GM19023 (cell line): ENCODE data around the gene NEK11.
"Not testable (repeated sequence)": the region's sequence is repeated elsewhere in the genome, so short reads cannot be mapped to it uniquely, and the experiment has no call there.

Source experiments
- ATAC-seq: cut with Tn5 transposase; IDR thresholded peaks from one replicate; pipeline ENCODE4 v1.9.1; 2021; ENCODE audit warnings: mild to moderate bottlenecking, moderate library complexity; ENCODE audit not compliant: unreplicated experiment

NEK11 gene

DNA sequence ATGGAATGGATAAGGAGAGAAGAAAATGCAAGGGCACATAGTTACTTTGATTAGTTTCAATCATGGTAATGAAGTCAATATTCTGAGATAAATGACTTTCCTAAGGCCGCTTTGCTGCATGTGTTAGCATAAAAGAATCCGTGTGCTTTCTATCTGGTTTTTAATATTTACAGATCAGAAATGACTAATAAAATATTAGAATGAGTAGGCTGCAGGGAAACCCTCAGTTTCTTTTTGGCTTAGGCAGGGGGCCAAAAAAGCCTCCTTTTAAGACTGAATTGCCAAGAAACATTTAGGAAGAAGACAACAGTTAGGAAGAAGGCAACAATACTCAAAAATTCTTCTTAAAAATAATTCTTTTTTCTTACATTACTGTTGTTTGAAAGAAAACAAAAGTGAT, 11.6 kb downstream of the NEK11 start:
- no peak for ATAC-seq

GRCh38 chr3:131042271-131042985, 15.8 kb downstream of the NEK11 start:
- ATAC-seq = not testable (repeated sequence)

DNA sequence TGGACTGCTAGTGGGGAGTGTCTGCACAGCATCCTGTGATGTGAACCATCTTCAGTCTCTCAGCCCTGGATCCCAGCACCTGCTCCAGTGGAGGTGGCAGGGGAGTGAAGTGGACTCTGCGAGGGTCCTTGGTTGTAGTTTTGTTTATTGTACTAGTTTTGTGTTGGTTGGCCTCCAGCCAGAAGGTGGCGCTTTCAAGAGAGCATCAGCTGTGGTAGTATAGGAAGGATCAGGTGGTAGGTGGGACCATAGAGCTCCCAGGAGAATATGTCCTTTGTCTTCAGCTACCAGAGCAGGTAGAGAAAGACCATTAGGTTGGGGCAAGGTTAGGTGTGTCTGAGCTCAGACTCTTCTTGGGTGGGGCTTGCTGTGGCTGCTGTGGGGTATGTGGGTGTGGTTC, 20.9 kb downstream of the NEK11 start:
- no peak for ATAC-seq

- no peak for ATAC-seq
Observed at GRCh38 chr3:131048030-131048429, 21.4 kb downstream of the NEK11 start.

DNA sequence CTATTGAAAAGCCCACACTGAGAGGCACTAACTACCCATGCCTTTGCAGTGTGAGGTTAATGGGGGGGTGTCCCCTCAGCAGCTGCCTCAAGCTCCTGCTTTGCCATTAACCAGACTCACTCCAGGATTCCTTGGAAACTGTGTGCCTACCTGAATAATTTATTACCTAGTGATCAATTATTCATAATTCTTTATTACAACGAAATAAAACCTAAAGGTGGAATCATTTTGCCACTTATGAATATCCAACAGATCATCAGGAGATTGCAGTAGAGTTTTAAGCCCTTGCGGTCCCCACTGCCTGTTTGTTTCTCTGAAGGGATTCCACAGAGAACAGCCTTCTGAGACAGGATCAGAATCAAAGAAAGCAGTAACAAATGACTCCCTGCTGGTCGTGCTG, 23.3 kb downstream of the NEK11 start:
- ATAC-seq = no peak

DNA sequence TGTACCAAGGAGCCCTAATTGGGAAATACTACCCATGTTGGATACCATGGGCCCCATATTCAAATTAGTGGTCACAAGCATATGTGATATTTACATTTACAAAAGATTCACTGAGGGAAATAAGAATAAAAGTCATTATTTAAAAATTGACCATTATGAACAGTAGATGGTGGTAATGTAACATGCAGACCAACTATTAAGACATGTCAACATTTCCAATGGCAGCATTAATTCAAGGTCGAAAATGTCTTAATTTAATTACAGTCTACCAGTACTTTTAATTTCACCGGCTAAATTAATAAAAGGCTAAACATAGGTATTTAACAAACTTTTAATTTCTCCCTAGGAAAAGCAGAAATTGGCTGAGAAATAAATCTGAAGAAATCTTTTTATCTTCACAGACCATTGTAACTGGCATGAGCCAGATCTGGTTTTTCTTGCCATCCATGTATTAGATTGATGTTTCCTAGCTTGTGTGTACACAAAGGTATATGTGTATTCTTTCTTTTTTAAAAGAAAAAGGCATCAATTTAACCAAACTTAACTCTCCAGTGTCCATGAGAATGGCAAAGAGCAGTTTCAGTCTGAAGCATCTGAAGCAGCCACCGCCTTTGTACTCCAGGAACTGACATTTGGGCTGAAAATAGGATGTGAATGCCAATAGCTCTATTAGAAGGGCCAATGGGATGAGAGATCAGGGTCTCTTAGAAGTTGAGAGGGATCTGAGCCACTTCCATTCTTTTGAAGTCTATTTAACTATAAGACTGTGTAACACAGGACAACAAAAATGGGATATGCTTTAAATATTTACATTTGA, 26.6 kb downstream of the NEK11 start:
- ATAC-seq = no peak

GRCh38 chr3:131067983-131068382, 41.3 kb downstream of the NEK11 start:
- no peak for ATAC-seq

DNA sequence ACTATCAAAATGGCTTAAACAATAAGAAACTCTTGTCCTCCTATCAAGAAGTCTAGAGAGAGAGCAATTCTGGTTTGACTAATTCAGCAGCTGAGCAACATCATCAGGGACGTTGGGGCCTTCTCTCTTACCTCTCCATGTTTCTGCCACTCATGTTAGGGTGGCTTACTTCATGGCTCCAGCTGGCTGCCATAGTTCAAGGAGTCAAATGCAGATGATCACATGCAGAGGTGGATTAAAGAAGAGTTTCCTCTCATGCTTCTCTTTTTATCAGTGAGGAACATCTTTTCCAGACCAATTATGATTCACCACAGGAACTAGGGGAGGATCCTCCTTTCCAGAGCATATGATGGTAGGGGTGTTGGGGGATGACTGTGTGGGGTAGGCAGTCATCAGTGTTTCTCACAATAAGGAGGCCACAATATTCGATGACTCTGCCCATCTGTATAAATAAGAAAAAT, 45.5 kb downstream of the NEK11 start:
- no peak for ATAC-seq

DNA sequence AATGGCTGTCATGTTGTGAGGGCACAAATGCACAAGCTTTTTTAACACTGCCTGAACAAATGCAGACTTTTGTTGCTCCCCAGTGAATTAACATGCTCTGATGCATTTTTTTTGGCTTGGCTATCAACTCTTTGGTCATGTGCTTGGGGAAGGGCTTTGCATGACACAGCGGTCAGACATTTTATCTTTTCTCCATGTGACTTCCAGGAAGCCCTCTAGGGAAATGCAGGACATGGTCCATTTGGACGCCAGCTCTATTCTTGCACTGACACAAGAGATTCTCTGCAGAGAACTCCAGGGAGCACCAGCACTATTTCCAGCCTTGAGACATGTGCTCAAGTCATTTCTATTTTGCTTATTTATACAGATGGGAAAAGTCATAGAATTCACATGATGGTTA, 46.2 kb downstream of the NEK11 start:
- no peak for ATAC-seq

DNA sequence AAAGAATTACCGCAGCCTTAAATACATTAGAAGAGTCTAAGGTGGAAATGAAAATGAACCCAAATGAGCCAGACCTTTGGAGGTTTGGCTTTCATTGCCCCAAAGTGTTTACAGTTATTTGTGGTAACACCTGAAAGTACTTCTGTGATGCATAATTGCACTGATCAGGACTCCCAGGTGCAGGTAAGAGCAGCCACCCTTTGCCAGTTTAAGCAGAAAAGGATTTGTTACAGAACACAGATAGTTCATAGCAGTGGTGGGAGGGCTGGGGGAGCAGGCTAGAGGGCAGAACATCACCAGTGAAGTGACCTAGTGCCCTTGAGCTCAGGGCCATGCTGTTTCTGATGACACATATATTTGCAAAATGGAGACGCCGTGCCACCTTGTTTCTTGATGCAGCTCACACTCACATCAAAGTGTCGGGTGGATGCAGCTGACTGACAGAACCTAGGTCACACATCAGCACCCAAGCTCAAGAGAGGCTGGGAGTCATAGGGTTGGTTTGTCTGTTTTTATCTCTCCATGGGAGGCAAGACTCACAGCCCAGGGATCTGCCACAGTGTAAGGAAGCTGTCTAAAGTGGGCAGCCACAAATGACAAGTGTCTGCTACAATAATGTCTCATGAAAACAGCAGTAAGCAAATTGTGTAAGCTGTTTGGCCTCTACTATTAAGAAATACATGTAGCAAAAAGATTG, 49.1 kb downstream of the NEK11 start:
- ATAC-seq = no peak

DNA sequence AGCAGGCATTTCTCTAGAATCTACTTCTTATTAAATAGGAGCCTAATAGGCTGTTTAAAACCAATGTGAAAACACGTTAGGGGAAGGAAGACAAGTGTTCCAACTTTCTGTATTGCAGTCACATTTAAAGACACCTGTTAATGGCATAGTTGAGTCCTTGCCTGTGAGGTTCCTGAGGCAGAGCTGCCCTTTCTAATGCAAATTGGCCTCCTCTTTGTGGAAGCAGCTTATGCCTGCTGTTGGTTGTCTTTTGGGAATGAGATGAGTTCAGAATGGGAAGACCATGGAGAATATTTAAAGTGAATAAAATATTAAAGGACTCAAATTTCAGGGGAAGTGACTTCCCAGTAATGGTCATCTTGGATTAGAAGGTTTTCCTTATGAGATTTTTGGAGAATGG, 51.2 kb downstream of the NEK11 start:
- no peak for ATAC-seq

GRCh38 chr3:131079086-131079485, 52.4 kb downstream of the NEK11 start:
- no peak for ATAC-seq

DNA sequence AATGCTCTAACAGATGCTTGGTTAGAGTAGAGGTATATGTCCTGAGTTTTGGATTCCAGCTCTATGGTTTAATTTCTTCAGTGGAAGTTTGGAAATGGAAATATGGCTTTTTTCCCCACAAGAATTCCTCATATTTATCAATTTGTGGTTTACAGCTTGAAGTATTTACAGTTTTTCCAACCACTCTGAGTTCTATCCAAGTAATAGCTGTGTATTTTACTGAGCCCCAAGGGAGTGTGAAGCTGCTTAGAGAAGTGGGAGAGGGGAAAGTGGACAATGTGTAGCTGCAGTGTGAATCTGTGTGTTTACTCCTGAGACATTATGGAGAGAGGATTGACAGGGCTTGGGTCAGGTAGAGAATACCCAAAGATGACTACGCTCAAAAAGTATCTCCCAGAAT, 54.5 kb downstream of the NEK11 start:
- no peak for ATAC-seq

- ATAC-seq = no peak
Observed at GRCh38 chr3:131082246-131082645, 55.6 kb downstream of the NEK11 start.

DNA sequence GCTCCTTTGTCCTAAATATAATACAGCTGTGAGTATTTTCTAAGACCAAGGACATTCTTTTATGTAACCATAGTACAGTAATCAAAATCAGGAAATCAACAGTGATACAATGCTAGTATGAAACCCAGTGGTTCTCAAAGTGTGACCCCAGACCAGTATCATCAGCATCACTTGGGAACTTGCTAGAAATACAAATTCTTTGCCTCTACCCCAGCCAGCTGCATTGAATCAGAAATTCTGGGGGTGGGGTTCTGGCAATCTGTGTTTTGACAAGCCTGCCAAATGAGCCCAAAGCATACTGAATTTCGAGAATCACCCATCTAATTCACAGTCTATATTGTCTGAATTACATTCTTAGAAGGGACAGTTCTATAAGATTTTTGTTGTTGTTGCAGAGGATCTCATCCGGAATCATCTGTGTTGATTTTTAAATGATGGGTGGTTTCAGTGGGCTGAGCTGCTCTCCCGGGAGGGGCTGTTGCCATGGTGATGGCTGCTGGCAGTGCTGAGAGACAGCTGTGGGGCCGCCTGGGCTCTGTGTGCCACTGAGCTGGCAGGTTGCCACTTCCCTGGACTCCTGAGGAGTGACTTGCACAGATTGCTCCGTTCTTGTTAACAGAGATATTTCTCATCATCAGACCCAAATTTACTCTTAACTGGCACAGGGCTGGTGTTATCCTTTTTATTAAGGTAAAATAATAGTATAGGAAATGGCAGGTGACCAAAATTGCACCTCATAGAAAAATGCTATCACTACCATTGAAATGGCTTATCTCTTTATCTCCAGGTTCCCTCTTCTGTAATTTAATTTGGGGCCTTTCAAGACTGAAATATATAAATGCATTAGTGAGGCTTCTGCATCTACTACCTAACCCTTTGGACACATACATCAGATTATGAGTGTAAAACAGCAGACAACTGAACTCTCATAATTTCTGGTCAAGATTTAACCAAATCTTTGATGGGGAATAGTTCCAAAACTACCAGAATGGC, 56.5 kb downstream of the NEK11 start:
- no peak for ATAC-seq

DNA sequence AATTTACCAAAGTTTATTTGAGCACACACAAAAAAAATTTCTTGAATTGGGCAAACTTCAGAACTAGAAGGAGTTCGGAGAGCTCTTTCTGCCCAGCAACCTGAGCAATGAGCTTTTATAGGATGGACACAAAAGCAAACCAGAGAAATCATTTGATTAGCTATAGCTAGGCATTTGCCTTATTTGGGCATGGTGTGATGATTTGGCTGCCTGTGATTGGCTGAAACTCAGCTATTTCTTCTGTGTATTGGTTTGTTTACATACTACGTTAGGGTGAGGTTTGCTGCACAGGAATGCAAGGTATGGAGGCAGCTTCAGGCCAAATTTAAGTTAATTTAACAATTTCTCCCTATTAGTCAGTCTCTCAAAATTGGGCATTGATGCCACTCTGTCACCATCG, 65.1 kb downstream of the NEK11 start:
- no peak for ATAC-seq

DNA sequence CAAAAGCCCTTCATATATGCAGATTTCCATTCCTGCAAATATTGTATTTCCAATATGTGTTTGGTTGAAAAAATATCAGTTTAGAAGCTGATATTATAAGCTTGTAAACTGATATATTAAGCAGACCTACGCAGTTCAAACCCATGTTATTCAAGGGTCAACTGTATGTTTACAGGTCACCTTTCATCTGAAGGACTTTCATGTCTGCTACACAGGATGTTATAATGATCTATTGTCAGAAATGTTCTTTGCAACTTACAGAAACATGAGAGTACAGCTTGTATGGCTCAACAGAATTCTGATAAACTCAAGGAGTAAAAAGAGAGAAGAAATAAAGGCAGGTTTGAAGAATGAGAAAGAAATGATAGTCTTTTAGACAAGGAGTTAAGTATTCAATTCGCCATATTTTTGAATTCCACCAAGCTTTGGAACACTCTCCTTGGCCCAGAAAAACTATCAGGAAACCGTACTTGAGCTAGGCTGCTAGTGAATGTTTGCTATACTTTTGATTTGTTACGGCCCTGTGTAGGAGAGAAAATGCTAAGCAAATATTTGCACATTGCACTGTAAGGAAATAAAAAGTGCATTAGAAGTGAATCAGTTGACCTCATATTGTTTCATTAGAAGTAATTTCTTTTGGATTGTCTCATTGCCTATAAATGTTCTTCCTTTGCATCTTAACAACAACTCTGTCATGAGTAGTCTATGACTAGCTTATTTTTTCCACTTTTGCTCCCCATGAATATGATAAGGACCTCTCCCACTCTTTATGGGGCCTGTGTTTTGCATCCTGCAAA, 81.2 kb downstream of the NEK11 start:
- no peak for ATAC-seq

DNA sequence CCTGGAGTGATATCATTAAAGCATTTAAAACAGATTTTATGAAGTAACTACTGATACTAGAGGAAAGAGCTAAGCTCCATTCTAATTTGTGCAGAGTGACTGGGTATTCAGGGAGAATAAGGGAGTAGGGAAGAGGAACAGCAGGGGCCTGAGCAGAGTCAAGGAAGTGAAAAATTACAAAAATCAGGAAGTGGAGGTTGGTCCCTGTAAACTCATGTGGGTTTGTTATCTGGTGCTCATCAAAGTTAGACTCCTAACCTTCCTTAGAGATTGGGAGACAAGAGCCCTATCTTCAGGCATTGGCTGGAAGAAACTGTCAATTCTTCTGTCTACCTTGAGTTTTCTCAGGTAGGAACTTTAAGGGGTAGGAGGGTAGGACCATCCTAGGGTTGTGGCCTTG, 82.5 kb downstream of the NEK11 start:
- no peak for ATAC-seq

GRCh38 chr3:131110087-131110486, 83.4 kb downstream of the NEK11 start:
- no peak for ATAC-seq

- ATAC-seq = no peak
Observed at GRCh38 chr3:131114256-131114655, 87.6 kb downstream of the NEK11 start.
